GM18520 (cell line): ENCODE results near the gene FOS.
"Not testable (repeated sequence)": the region's sequence is repeated elsewhere in the genome, so short reads cannot be mapped to it uniquely, and the experiment has no call there.

Experiments used
- ATAC-seq: cut with Tn5 transposase; IDR thresholded peaks from one replicate; pipeline ENCODE4 v1.9.1; 2021; ENCODE audit not compliant: unreplicated experiment

FOS gene

DNA sequence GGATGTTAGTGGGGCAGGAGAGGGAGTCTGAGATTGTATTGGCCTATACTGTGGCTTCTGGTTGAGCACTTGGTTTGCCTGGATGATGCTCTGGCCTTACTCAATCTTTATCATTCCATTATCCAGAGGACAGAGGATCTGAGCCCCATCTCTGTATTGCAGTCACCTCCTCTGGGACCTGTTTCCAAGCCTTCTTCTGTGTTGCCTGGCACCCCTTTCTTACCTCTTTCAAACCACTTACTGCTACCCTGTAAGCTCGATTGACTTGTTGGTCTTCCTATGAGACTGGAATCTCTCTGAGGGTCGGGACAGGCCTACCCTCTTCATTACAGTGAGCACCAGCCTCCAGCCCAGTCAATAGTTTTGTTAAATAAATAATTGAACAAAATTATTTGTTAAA, 3.0 kb upstream of the FOS start:
- no peak for ATAC-seq

DNA sequence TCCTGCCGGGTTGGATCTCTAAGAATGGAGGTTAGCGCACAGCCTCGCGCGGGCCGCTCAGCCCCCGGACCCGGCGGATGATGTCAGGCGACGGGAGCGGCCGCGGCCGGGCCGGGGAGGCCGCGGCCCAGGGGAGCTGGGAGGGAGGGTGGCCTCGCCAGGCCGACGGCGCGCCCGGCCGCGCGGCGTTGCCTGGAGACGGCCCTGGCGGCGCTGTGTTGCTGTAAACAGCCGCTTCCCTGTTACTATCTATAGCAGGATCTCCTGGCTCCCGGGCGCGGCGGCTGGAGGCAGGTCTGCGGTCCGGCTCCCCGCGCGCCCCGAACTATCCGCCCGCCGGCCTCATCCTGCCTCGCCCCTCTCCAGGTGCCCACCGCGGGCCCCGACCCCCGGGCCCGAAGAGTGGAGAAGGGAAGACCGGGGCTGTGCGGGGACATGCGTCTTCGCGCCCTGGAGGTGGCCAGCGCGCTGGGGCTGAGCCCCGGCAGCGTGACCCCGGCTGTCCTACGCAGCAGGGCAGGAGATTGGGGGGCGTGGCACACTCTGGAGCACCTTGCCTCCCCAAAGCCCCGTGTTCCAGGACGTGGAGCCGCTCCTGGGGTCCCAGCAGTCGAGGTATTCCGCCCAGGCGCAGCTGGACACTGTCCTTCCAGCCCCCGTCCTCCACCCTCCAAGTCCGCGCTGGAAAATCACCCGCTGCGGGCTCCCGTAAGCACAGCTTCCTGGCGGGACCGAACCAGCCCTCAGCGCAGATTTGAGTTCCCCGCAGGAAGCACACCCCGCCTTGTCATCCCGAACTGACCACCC, 1.4 kb upstream of the FOS start:
- no peak for ATAC-seq

DNA sequence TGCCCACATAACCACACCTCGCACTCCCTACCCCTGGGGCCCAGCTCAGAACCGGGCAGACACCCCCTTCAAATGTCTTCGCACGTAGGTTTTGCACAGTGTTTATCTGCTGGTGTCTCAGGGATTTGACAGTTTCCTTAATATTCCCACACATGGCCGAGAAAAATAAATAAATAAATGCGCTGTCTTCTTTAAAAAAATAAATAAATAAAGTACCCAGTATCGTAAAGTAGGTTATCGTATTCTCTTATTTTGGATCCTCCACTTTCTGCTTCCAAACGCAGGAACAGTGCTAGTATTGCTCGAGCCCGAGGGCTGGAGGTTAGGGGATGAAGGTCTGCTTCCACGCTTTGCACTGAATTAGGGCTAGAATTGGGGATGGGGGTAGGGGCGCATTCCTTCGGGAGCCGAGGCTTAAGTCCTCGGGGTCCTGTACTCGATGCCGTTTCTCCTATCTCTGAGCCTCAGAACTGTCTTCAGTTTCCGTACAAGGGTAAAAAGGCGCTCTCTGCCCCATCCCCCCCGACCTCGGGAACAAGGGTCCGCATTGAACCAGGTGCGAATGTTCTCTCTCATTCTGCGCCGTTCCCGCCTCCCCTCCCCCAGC, 710 bp upstream of the FOS start:
- ATAC-seq: no peak

DNA sequence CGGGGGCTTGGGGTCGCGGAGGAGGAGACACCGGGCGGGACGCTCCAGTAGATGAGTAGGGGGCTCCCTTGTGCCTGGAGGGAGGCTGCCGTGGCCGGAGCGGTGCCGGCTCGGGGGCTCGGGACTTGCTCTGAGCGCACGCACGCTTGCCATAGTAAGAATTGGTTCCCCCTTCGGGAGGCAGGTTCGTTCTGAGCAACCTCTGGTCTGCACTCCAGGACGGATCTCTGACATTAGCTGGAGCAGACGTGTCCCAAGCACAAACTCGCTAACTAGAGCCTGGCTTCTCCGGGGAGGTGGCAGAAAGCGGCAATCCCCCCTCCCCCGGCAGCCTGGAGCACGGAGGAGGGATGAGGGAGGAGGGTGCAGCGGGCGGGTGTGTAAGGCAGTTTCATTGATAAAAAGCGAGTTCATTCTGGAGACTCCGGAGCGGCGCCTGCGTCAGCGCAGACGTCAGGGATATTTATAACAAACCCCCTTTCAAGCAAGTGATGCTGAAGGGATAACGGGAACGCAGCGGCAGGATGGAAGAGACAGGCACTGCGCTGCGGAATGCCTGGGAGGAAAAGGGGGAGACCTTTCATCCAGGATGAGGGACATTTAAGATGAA, 630 bp downstream of the FOS start:
- ATAC-seq: no peak

DNA sequence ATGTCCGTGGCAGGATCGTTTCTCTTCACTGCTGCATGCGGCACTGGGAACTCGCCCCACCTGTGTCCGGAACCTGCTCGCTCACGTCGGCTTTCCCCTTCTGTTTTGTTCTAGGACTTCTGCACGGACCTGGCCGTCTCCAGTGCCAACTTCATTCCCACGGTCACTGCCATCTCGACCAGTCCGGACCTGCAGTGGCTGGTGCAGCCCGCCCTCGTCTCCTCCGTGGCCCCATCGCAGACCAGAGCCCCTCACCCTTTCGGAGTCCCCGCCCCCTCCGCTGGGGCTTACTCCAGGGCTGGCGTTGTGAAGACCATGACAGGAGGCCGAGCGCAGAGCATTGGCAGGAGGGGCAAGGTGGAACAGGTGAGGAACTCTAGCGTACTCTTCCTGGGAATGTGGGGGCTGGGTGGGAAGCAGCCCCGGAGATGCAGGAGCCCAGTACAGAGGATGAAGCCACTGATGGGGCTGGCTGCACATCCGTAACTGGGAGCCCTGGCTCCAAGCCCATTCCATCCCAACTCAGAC, 1.2 kb downstream of the FOS start:
- ATAC-seq: no peak

DNA sequence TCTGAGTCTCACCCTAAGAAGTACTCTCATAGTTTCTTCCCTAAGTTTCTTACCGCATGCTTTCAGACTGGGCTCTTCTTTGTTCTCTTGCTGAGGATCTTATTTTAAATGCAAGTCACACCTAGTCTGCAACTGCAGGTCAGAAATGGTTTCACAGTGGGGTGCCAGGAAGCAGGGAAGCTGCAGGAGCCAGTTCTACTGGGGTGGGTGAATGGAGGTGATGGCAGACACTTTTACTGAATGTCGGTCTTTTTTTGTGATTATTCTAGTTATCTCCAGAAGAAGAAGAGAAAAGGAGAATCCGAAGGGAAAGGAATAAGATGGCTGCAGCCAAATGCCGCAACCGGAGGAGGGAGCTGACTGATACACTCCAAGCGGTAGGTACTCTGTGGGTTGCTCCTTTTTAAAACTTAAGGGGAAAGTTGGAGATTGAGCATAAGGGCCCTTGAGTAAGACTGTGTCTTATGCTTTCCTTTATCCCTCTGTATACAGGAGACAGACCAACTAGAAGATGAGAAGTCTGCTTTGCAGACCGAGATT, 1.7 kb downstream of the FOS start:
- ATAC-seq: no peak

DNA sequence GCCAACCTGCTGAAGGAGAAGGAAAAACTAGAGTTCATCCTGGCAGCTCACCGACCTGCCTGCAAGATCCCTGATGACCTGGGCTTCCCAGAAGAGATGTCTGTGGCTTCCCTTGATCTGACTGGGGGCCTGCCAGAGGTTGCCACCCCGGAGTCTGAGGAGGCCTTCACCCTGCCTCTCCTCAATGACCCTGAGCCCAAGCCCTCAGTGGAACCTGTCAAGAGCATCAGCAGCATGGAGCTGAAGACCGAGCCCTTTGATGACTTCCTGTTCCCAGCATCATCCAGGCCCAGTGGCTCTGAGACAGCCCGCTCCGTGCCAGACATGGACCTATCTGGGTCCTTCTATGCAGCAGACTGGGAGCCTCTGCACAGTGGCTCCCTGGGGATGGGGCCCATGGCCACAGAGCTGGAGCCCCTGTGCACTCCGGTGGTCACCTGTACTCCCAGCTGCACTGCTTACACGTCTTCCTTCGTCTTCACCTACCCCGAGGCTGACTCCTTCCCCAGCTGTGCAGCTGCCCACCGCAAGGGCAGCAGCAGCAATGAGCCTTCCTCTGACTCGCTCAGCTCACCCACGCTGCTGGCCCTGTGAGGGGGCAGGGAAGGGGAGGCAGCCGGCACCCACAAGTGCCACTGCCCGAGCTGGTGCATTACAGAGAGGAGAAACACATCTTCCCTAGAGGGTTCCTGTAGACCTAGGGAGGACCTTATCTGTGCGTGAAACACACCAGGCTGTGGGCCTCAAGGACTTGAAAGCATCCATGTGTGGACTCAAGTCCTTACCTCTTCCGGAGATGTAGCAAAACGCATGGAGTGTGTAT, 2.4 kb downstream of the FOS start:
- no peak for ATAC-seq

DNA sequence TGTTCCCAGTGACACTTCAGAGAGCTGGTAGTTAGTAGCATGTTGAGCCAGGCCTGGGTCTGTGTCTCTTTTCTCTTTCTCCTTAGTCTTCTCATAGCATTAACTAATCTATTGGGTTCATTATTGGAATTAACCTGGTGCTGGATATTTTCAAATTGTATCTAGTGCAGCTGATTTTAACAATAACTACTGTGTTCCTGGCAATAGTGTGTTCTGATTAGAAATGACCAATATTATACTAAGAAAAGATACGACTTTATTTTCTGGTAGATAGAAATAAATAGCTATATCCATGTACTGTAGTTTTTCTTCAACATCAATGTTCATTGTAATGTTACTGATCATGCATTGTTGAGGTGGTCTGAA, 3.0 kb downstream of the FOS start:
- ATAC-seq: no peak

DNA sequence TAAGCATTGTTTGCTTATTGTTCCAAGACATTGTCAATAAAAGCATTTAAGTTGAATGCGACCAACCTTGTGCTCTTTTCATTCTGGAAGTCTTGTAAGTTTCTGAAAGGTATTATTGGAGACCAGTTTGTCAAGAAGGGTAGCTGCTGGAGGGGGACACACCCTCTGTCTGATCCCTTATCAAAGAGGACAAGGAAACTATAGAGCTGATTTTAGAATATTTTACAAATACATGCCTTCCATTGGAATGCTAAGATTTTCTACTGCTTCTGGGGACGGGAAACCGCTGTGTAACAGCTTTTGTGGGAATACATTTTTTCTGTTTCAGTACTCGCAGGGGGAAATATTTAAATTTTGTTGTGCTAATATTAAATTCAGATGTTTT, 3.5 kb downstream of the FOS start:
- no peak for ATAC-seq

DNA sequence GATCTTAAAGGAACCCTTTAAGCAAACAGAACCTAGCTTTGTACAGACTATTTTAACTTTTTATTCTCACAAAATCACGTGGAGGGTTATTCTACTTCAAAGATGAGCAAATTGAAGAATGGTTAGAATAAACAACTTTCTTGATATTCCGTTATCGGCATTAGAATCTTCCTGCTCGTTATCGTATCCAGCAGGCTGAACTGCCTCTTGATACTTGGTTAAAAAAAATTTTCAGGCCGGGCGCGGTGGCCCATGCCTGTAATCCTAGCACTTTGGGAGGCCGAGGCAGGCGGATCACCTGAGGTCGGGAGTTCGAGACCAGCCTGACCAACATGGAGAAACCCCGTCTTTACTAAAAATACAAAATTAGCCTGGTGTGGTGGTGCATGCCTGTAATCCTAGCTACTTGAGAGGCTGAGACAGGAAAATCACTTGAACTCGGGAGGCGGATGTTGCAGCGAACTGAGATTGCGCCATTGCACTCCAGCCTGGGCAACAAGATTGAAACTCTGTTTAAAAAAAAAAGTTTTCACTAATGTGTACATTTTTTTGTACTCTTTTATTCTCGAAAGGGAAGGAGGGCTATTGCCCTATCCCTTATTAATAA, 4.0 kb downstream of the FOS start:
- ATAC-seq: not testable (repeated sequence)

DNA sequence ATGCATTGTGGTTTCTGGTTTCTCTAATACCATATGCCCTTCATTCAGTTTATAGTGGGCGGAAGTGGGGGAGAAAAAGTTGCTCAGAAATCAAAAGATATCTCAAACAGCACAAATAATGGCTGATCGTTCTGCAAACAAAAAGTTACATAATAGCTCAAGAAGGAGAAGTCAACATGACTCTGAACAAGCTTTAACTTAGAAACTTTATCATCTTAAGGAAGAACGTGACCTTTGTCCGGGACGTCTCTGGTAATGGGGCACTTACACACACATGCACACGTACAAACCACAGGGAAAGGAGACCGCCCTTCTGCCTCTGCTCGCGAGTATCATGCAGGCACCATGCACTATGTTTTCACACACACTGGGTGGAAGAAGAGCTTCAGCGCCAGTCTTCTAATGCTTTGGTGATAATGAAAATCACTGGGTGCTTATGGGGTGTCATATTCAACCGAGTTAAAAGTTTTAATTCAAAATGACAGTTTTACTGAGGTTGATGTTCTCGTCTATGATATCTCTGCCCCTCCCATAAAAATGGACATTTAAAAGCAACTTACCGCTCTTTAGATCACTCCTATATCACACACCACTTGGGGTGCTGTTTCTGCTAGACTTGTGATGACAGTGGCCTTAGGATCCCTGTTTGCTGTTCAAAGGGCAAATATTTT, 4.7 kb downstream of the FOS start:
- no peak for ATAC-seq

DNA sequence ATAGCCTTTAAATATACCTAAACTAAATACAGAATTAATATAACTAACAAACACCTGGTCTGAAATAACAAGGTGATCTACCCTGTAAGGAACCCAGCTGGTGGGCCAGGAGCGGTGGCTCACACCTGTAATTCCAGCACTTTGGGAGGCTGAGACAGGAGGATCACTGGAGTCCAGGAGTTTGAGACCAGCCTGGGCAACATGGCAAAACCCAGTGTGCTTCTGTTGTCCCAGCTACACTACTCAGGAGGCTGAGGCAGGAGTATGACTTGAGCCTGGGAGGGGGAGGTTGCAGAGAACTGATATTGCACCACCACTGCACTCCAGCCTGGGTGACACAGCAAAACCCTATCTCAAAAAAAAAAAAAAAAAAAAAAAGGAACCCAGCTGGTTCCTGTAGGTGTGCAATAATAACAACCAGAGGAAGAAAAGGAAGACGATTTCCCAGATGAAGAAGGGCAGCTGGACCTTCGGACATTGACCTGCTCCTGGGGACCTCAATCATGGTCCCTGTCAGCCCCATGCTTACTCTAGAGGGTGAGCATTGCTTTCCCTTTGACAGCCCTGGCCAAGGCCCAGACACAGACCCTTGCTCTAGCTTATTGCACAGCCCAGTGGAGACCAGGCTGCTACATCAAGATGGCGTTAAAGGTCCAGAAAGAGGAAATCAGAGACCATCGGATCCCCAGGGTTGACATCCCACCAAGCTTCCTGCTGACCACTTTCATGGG, 5.4 kb downstream of the FOS start:
- ATAC-seq: no peak

DNA sequence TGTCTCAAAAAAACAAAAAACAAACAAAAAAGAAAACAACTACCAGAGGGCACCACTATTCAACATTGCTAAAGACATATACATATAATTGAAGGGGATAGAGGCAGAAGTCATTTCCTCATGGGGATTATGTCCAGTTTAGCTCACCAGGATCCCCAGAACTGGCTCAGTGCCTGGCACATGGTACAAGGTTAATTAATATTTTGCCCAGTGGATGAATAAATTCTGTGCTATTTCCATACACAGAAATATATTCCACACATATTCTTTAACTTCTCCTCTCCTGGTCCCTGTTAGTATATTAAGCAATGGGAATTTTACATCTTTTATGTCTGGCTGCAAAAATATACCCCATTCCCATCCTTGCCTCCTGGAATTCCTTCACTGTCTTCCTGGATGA, 6.7 kb downstream of the FOS start:
- no peak for ATAC-seq

DNA sequence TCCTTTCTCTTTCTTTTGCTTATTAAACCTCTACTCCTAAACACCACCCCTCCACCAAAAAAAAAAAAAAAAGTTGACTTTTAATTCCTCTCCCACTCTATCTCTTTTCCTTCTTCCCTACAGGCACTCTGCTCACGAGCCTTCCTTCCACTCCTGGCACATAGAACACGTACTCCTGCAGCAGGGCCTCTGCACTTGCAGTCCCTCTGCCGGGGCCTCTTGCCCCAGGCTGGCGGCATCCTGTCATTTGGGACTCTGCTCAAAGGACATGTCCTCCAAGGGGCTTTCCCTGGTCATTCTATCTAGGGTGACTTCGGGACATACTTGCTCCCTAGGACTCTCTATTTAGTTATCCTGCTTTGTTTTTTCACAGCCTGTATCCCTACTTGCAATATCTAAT, 7.7 kb downstream of the FOS start:
- ATAC-seq: no peak

DNA sequence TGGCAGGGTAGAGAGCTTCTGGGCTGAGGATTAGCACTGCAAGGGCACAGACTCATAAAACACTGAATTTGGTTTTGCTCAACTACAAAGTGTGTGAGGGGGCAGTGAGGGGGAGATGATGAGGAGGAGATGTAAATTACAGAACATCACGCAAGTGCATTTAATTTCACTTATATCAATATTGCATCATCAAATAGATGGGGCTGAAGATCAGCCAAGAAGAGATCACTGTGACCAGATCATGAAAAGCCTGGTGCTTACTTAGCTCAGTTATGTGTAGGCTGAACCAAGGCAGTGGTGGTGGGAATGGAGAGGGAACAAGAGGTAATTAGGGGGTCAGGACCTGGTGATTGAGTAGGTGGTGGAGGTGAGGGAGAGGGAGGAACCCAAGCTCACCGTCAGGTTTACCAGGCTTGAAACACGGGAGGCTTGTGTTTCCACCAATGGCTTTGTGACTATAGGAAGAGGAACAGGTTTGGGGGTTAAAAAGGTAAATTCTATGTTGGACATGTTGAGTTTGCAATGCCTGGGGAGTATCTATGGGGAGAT, 11.3 kb downstream of the FOS start:
- no peak for ATAC-seq

DNA sequence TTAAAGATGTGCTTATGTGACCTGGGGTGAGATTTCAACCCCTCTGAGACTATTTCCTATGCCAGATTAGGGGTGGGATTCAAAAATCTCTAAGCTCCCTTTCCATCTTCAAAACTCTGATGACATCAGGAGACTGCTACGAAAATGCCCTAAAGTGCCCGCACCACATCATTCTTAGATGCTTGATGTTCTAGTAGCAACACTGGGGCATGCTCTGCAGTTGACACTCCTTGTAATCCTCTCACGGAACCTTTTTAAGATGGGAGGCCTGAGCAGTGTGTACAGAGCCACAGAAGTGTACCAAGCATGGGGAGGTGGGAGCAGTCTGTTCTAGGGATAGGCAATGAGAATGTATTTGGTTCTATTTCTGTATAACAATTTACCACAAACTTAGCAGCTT, 12.2 kb downstream of the FOS start:
- no peak for ATAC-seq

DNA sequence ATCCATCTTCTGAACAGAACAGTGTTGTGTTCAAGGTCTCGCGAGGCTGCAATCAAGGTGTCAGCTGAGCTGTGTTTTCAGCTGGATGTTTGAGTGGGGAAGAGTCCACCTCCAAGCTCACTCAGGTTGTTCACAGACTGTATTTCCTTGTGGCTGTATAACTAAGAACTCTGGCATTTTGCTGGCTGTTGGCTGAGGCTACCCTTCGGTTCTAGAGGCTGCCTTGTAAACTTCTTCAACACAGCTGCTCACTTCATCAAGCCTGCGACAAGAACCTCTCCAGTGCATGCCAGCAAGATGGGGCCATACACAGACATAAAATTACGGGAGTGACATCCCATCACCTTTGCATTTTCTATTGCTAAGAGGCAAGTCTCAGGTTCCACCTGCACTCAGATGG, 12.7 kb downstream of the FOS start:
- ATAC-seq: no peak

DNA sequence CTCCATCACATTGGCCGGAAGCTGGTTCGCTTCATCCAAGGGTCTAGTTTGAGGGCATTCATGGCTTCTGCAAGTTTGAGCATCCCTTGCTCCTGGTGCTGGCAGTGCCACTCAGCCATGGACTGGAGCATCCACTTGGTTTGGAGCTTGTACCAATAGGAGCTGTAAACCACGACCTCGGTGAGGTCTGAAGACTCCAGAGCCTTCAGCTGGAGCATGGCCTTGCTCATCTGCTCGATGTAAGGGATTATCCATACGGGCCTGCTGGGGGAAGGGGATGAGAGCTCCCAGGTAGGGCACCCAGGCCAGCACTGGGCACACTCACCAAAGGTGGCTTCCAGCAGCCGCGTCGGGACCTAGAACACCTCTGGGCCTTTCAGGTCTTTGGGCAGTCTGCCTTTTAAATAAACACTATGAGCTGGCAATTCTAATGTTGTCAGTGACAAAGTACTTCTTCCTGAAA, 13.5 kb downstream of the FOS start:
- ATAC-seq: no peak

DNA sequence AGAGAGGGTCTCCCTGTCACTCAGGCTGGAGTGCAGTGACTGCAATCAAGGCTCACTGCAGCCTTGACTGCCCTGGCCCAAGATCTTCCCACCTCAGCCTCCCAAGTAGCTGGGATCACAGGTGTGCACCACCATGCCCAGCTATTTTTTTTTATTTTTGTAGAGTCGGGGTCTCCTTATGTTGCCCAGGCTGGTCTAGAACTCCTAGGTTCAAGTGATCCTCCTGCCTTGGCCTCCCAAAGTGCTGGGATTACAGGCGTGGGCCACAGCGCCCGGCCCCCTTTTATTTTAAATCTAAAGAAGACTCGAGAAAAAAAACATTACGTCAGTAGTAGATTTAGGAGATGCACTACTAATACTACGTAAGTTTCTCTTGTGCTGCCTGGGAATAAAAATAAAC, 14.3 kb downstream of the FOS start:
- no peak for ATAC-seq
